ENCODE results near the gene ALAS1.

The ALAS1 gene

DNA sequence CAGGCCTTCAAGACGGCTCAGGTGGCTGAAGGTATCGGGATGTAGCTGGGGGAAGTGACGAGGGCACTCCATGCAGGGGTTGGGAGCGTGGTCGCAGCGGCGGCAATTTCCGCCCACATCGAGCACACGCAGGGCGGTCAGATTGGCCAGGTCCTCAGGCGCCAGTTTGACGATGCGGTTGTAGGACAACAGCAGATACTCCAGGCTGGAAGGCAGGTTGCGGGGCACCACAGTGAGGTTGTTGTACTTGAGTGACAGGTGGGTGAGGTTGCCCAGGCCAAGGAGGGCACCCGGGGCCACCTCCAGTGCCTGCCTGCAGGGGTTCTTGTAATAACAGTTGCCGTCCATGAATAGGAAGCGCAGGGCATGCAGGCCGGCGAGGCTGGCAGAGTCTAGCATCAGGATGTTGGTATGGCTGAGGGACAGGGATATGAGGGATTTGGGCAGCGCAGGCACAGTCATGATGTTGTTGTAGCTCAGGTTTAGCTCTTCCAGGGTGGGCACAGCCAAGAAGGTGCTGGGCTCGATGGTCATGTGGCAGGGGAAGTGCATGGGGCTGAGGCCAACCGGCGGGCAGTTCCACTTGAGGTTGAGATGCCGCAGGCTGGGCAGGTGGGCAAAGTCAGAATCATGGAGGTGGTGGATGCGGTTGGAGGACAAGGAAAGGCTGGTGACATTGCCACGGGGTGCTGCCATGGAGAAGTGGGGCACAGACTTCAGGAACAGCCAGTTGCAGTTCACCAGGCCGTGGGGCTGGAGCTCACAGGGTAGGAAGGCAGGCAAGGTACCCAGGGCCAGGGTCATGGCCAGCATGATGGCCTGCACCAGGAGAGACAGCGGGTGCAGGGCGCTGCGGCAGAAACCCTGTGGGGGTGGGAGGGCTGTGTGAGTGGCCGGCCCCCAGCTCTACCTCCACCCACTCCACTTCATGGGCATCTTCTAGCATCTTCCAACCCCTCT, 25.8 kb downstream of the ALAS1 start:
- WGBS, result 93% methylated on average over 29 of the region's 32 CpGs
- no peak overlapping the region for H4K8ac ChIP-seq (ENCODE audit: low read length)

GRCh38 chr3:52225452-52226228, 27.7 kb downstream of the ALAS1 start, which contains the start of gene TLR9:
TSS of gene TLR9 (minus strand) at chr3:52225645. CDS start at chr3:52225529, 116 bp downstream.
- Histone ChIP-seq H3K79me1 (replicated peaks; ENCODE audit: low read length, poor library complexity, severe bottlenecking) (peaks cover 12% of the 10 kb centered on the region), H2BK15ac (ENCODE audit: low read depth, poor library complexity, severe bottlenecking) (no peak within 1 kb of the TSS), H2BK5ac (ENCODE audit: low read depth, low read length, poor library complexity, severe bottlenecking) (no peak within 1 kb of the TSS), H3K4me3 (ENCODE audit: insufficient read depth in 1 of 2, low read depth in 1 of 2, low read length in 2 of 2) (no peak within 1 kb of the TSS), H2AFZ (ENCODE audit: low read depth, low read length) (no peak within 1 kb of the TSS), H2AK5ac (ENCODE audit: low read length, severe bottlenecking) (no peak within 1 kb of the TSS), H2BK120ac (ENCODE audit: low read depth, low read length) (no peak within 1 kb of the TSS), H3K9ac (ENCODE audit: low read length) (no peak within 1 kb of the TSS), H3K4ac (ENCODE audit: low read depth in 1 of 2, low read length in 2 of 2) (no peak within 1 kb of the TSS), H3K4me2 (ENCODE audit: low read length, poor library complexity, severe bottlenecking) (no peak within 1 kb of the TSS), H4K8ac (ENCODE audit: low read length) (peak within 1 kb of the TSS; percentile 7), H2BK12ac (ENCODE audit: low read length in 2 of 2) (no peak within 1 kb of the TSS), H3K18ac (ENCODE audit: low read depth in 1 of 2, low read length in 2 of 2) (no peak within 1 kb of the TSS), H3K36me3 (ENCODE audit: control insufficient read depth in 1 of 2, insufficient read depth in 2 of 2, low read depth in 1 of 2, low read length in 2 of 2) (peaks cover 32 to 37% of the 10 kb centered on the region in 2 experiments), H3K14ac (ENCODE audit: low read length in 2 of 2) (no peak within 1 kb of the TSS), H3K27ac (ENCODE audit: low read length, poor library complexity, severe bottlenecking) (no peak within 1 kb of the TSS), H3K23ac (ENCODE audit: low read length in 2 of 2) (no peak within 1 kb of the TSS), H3K27me3 (ENCODE audit: control insufficient read depth in 1 of 2, insufficient read depth in 1 of 2, low read length in 2 of 2) (peaks cover 0 to 7% of the 10 kb centered on the region in 2 experiments), H3K9me3 (ENCODE audit: control insufficient read depth, low read length) (no peaks in the 10 kb centered on the region), H4K91ac (ENCODE audit: low read length) (no peak within 1 kb of the TSS), H3K4me1 (ENCODE audit: control insufficient read depth, insufficient read depth, low read depth, low read length) (peaks cover under 1% of the 10 kb centered on the region)
- 82% methylated on average over 7 of the region's 9 CpGs for WGBS
- DNase-seq, result no peak

More for the DNA sequence above, 25.8 kb downstream of the ALAS1 start:
- Histone ChIP-seq H3K79me1 (replicated peaks; ENCODE audit: low read length, poor library complexity, severe bottlenecking) (no peaks in the 10 kb centered on the region), H3K9ac (ENCODE audit: low read length) (no peak overlapping the region), H3K27ac (ENCODE audit: low read length, poor library complexity, severe bottlenecking) (no peak overlapping the region), H3K36me3 (ENCODE audit: control insufficient read depth in 1 of 2, insufficient read depth in 2 of 2, low read depth in 1 of 2, low read length in 2 of 2) (peaks cover 13 to 18% of the 10 kb centered on the region in 2 experiments), H2BK5ac (ENCODE audit: low read depth, low read length, poor library complexity, severe bottlenecking) (no peak overlapping the region), H2BK120ac (ENCODE audit: low read depth, low read length) (no peak overlapping the region), H3K18ac (ENCODE audit: low read depth in 1 of 2, low read length in 2 of 2) (no peak overlapping the region), H2BK15ac (ENCODE audit: low read depth, poor library complexity, severe bottlenecking) (no peak overlapping the region), H3K14ac (ENCODE audit: low read length in 2 of 2) (no peak overlapping the region), H3K4me3 (ENCODE audit: insufficient read depth in 1 of 2, low read depth in 1 of 2, low read length in 2 of 2) (no peak overlapping the region), H3K4ac (ENCODE audit: low read depth in 1 of 2, low read length in 2 of 2) (no peak overlapping the region), H3K4me2 (ENCODE audit: low read length, poor library complexity, severe bottlenecking) (no peak overlapping the region), H2BK12ac (ENCODE audit: low read length in 2 of 2) (no peak overlapping the region), H2AFZ (ENCODE audit: low read depth, low read length) (no peak overlapping the region), H3K23ac (ENCODE audit: low read length in 2 of 2) (no peak overlapping the region), H3K27me3 (ENCODE audit: control insufficient read depth in 1 of 2, insufficient read depth in 1 of 2, low read length in 2 of 2) (peaks cover 0 to 7% of the 10 kb centered on the region in 2 experiments), H2AK5ac (ENCODE audit: low read length, severe bottlenecking) (no peak overlapping the region), H3K9me3 (ENCODE audit: control insufficient read depth, low read length) (no peaks in the 10 kb centered on the region), H4K91ac (ENCODE audit: low read length) (peak overlapping the region; percentile 35), H3K4me1 (ENCODE audit: control insufficient read depth, insufficient read depth, low read depth, low read length) (peaks cover 2% of the 10 kb centered on the region)
- DNase-seq, result no peak

DNA sequence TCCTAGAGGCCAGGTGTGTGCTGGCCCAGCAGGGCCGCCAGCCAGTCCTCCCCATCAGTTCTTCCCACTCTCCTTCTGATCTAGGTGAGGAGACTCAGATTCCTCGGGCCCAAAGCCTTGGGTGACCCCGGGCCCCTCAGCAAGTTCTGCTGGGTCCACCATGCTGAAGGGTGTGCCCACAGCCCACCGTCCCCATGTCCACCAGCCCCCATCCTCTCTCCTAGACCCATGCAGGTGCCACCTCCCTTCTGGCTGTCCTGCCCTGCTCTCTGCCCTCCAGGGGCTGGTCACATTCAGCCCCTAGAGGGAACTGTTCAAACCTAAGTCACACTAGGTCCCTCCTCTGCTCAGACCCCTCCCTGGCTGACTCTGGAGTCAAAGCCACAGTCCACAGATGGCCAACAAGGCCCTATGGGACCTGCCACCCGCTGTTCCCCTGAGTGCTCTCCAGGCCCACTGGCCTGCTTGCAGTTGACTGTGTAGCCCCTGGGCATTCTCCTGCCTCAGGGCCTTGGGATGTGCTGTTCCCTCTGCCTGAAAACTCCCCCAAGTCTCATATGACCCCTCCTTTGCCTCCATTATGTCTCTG, 28.4 kb downstream of the ALAS1 start:
- Histone ChIP-seq H3K18ac (ENCODE audit: low read depth in 1 of 2, low read length in 2 of 2) (no peak overlapping the region), H3K4me2 (ENCODE audit: low read length, poor library complexity, severe bottlenecking) (no peak overlapping the region), H3K36me3 (ENCODE audit: control insufficient read depth in 1 of 2, insufficient read depth in 2 of 2, low read depth in 1 of 2, low read length in 2 of 2) (peaks cover 39 to 44% of the 10 kb centered on the region in 2 experiments), H2AFZ (ENCODE audit: low read depth, low read length) (no peak overlapping the region), H2BK5ac (ENCODE audit: low read depth, low read length, poor library complexity, severe bottlenecking) (no peak overlapping the region), H3K23ac (ENCODE audit: low read length in 2 of 2) (no peak overlapping the region), H2AK5ac (ENCODE audit: low read length, severe bottlenecking) (no peak overlapping the region), H2BK15ac (ENCODE audit: low read depth, poor library complexity, severe bottlenecking) (no peak overlapping the region), H3K4me1 (ENCODE audit: control insufficient read depth, insufficient read depth, low read depth, low read length) (no peaks in the 10 kb centered on the region), H3K9ac (ENCODE audit: low read length) (no peak overlapping the region), H3K4me3 (ENCODE audit: insufficient read depth in 1 of 2, low read depth in 1 of 2, low read length in 2 of 2) (no peak overlapping the region), H3K79me1 (replicated peaks; ENCODE audit: low read length, poor library complexity, severe bottlenecking) (peaks cover 17% of the 10 kb centered on the region), H3K9me3 (ENCODE audit: control insufficient read depth, low read length) (no peaks in the 10 kb centered on the region), H2BK120ac (ENCODE audit: low read depth, low read length) (no peak overlapping the region), H3K14ac (ENCODE audit: low read length in 2 of 2) (no peak overlapping the region), H3K27me3 (ENCODE audit: control insufficient read depth in 1 of 2, insufficient read depth in 1 of 2, low read length in 2 of 2) (peaks cover 0 to 7% of the 10 kb centered on the region in 2 experiments), H3K27ac (ENCODE audit: low read length, poor library complexity, severe bottlenecking) (no peak overlapping the region), H3K4ac (ENCODE audit: low read depth in 1 of 2, low read length in 2 of 2) (no peak overlapping the region), H2BK12ac (ENCODE audit: low read length in 2 of 2) (no peak overlapping the region), H4K91ac (ENCODE audit: low read length) (no peak overlapping the region), H4K8ac (ENCODE audit: low read length) (no peak overlapping the region)
- DNase-seq, result no peak
- WGBS, result 94% methylated on average over 5 of the region's 5 CpGs
